Right lobe of liver (tissue), 4 donors: Measurements from ENCODE around the gene PPIE.

ENCODE experiments used
- CTCF ChIP-seq, 4 donors: fragments of 200-600 bp in 3 of 4; fragments of 450-650 bp in 1 of 4; IDR thresholded peaks; one replicate each; pipeline versions ENCODE4 v1.5.1 to v1.8.0; 2016 to 2022; ENCODE audit warnings: antibody characterized with exemption in 4 of 4, mild to moderate bottlenecking in 2 of 4
- POLR2A ChIP-seq: fragments of 450-650 bp; IDR thresholded peaks from one replicate; pipeline ENCODE4 v1.6.1; 2017; ENCODE audit warnings: antibody characterized with exemption, mild to moderate bottlenecking
- donor health status: DM: no; HTN: no; CAD: no.
- donor health status: DM: no; HTN: no; CAD: no.
- donor health status: DM: no; HTN: yes; CAD: no.

- TF ChIP-seq CTCF (IDR thresholded peaks at IDR 0.05) = no peak
- no peak for TF ChIP-seq POLR2A
Observed at GRCh38 chr1:39695016-39695415, 43.7 kb upstream of the PPIE start.
